Activated naive CD4-positive, alpha-beta T cell treated with anti-CD3 and anti-CD28 coated beads, Interleukin-2, amount 50 U/mL, for 24 hours (primary cell): ENCODE measurements around the gene SMIM32.

ENCODE experiments used
- H3K27ac Mint-ChIP-seq: one replicate; pipeline ENCODE4 v1.8.0; 2021; ENCODE audit warnings: mild to moderate bottlenecking, mixed read lengths
- H3K27me3 Mint-ChIP-seq: one replicate; pipeline ENCODE4 v1.8.0; 2021; ENCODE audit warnings: mixed read lengths
- H3K36me3 Mint-ChIP-seq: one replicate; pipeline ENCODE4 v1.8.0; 2021; ENCODE audit warnings: mixed read lengths
- H3K4me1 Mint-ChIP-seq: one replicate; pipeline ENCODE4 v1.8.0; 2021; ENCODE audit warnings: mixed read lengths
- H3K4me3 Mint-ChIP-seq: one replicate; pipeline ENCODE4 v1.8.0; 2021; ENCODE audit warnings: mild to moderate bottlenecking, mixed read lengths
- H3K9me3 Mint-ChIP-seq: one replicate; pipeline ENCODE4 v1.8.0; 2021; ENCODE audit warnings: mixed read lengths

The SMIM32 gene

DNA sequence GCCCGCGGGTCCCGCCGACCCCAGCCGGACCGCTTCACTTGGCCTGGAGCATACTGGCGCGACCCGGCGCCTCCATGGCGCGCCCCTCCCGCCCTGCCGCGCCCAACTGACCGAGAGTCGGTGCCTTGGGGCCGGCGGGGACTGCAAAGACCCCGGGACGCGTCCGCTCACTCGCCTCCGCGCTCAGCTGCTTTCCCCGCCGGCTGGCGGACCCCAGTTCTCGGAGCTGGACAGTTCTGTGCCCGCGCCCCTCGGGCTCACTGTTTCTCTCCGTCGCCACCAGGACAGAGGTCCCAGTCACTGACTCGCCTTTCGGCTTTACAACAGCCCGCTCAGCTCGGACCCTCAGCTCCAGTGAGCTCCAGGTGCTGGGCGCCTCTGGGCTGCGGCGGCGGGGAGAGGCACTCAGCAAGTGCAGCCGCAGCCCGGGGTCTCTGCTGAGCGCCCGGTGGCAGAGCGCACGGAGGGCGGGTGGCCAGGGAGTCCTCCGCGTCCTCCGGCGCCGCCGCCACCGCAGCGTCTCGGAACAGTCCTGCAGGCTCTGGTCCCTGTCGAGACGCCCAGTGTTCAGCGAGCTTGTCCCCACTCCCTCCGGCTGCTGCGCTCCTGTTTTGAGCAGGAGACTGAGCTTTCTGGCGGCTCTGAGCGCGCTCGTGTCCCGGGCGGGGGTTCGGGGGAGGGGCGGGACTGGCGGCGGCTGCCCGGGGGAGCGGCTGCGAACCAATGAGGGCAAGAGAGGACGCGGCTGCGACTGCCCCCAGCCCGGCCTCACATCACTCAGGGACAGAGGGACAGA is at the start of gene SMIM32:
Gene SMIM32, minus strand, starts transcription at position 637 of the 796 bp plus-strand sequence. CDS start 638 bp downstream, outside the sequence.
- Mint-ChIP-seq H3K27me3 (peaks cover 23% of the 10 kb centered on the region), H3K27ac (no peak within 1 kb of the TSS), H3K4me1 (no peaks in the 10 kb centered on the region), H3K4me3 (no peak within 1 kb of the TSS), H3K36me3 (no peaks in the 10 kb centered on the region), H3K9me3 (no peaks in the 10 kb centered on the region)

DNA sequence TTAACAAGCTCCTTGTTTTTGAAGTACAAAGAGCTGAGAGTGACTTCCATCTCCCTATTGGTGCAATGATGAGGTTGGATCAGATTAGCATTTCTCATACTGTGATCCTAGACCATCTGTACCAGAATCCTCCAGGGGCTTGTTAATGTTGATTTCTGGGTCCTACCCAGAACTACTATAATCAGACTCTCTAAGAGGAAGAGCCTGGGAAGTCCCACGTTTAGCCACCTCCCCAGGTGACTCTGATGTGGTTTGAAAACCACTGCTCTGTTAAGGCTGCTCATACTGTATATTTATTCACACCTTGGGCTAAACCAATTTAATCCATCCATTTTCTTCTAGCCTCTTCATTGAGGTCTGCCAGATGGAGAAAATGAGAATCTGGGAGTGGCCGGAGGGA is 49.6 kb upstream of the SMIM32 start:
- Mint-ChIP-seq H3K36me3 (no peaks in the 10 kb centered on the region), H3K9me3 (peaks cover 8% of the 10 kb centered on the region), H3K27ac (no peak overlapping the region), H3K4me1 (no peaks in the 10 kb centered on the region), H3K4me3 (no peak overlapping the region), H3K27me3 (peaks cover 5% of the 10 kb centered on the region)

DNA sequence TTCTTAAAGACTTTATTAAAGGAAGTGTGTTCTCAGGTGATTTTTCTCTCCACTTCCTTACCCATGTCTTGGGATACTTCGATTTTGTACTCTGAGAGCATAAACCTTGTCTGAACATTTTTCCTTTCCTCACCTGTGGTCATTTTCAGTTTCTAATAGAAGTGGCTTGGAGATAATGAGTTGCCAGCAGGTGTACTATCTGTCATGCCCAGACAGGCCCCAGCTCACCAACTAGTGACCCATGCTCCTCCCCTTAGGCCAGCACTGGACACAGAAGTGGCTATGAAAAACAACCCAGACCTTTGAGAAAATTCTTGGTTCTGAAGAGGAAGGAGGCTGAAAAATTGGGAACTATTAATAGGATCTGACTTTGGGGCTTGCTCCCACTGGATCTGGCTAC is 49.2 kb upstream of the SMIM32 start:
- H3K4me3 Mint-ChIP-seq = no peak overlapping the region
- H3K9me3 Mint-ChIP-seq = peaks cover 8% of the 10 kb centered on the region
- no peaks in the 10 kb centered on the region for H3K4me1 Mint-ChIP-seq
- no peaks in the 10 kb centered on the region for H3K36me3 Mint-ChIP-seq
- H3K27ac Mint-ChIP-seq = no peak overlapping the region
- peaks cover 5% of the 10 kb centered on the region for H3K27me3 Mint-ChIP-seq

DNA sequence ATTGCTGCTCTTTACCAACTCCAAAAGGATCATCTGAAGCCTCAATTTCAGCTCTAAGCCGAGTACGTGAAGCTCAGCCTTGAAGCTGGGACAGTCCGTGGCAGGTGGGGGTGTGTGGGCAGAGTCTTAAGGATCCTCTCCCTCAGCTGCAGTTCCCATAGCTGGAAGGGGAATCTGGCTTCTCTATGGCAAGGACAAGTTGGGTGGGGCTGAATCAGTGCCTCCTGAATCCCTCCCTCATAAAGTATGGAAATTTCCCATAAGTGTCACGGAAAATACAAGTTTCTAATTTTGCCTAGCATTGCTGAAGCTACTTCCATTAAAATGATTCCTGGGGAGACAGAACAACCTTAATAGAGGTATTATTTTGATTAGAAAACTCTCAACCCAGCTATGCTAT is 47.9 kb upstream of the SMIM32 start:
- no peaks in the 10 kb centered on the region for H3K4me1 Mint-ChIP-seq
- no peaks in the 10 kb centered on the region for H3K36me3 Mint-ChIP-seq
- H3K9me3 Mint-ChIP-seq = peaks cover 8% of the 10 kb centered on the region
- H3K27ac Mint-ChIP-seq = no peak overlapping the region
- peaks cover 5% of the 10 kb centered on the region for H3K27me3 Mint-ChIP-seq
- no peak overlapping the region for H3K4me3 Mint-ChIP-seq

DNA sequence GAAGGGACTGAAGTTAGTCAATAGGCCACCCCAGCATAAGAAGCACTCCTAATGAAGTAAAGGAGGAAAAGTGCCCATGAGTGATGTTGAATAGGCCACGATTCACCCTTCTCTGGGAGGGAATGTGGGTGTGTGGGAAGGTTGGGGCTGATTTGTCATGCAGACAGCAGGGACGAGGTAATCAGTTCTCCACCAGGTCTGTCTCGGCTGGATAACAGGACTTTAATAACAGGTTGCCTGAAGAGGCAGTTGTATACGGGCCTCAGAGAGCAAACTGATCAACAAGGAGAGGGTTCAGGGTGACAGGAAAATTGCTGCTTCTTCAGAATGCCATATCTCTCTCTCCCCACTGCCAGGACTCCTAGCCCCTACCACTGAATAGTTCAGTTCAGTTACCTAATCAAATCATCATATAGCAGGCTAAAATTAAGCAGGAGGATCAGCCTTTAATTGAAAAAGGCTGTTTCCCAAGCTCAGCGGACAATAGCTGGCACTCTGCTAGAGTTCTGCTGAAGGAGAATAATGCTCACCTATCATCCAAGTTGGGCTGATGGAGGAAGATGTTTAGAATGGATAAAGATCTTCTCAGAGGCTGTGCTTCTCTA is 43.6 kb upstream of the SMIM32 start:
- peaks cover 5% of the 10 kb centered on the region for H3K27me3 Mint-ChIP-seq
- H3K36me3 Mint-ChIP-seq = no peaks in the 10 kb centered on the region
- no peak overlapping the region for H3K27ac Mint-ChIP-seq
- H3K9me3 Mint-ChIP-seq = peaks cover 8% of the 10 kb centered on the region
- no peak overlapping the region for H3K4me3 Mint-ChIP-seq
- H3K4me1 Mint-ChIP-seq = no peaks in the 10 kb centered on the region

DNA sequence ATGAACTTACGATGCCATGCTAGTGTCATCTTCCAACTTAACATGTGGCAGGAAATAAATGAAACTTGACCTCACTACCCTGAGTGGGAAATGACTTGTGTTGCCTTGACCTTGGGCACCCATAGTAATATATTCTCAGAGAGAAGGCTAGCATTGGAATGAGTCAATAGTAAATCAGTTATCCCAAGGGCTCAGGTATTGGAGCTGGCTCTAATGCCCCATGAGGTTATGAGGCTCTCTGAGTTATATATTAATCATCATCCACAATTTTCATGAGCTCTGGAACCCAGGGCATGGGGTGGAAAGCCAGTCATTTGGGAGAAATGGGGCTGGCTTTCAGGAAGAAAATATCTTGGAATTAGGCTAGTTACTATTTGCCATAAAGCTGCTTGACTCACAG is 42.4 kb upstream of the SMIM32 start:
- peaks cover 5% of the 10 kb centered on the region for H3K27me3 Mint-ChIP-seq
- H3K27ac Mint-ChIP-seq = no peak overlapping the region
- no peaks in the 10 kb centered on the region for H3K36me3 Mint-ChIP-seq
- no peaks in the 10 kb centered on the region for H3K4me1 Mint-ChIP-seq
- no peak overlapping the region for H3K4me3 Mint-ChIP-seq
- peaks cover 8% of the 10 kb centered on the region for H3K9me3 Mint-ChIP-seq

DNA sequence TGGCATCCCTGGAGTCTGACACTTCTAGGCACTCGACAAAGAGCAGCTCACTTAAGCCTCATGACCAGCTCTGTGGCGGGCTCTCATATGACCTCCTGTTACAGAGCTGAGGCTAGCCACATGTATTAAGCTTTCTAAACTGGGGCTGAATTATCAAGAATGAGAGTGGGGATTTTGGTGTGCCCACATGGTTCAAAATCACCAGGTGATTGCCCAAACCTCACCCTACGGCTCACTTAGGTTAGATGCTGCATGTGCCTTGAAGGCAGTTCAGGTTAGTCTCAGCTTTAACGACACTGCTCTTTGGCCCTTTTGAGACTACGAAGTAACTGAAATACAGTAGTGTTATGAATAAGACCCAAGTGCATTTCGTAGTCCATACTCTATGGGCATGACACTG is 39.4 kb upstream of the SMIM32 start:
- Mint-ChIP-seq H3K36me3 (no peaks in the 10 kb centered on the region), H3K4me3 (no peak overlapping the region), H3K9me3 (no peaks in the 10 kb centered on the region), H3K27ac (no peak overlapping the region), H3K4me1 (no peaks in the 10 kb centered on the region), H3K27me3 (peaks cover 2% of the 10 kb centered on the region)

DNA sequence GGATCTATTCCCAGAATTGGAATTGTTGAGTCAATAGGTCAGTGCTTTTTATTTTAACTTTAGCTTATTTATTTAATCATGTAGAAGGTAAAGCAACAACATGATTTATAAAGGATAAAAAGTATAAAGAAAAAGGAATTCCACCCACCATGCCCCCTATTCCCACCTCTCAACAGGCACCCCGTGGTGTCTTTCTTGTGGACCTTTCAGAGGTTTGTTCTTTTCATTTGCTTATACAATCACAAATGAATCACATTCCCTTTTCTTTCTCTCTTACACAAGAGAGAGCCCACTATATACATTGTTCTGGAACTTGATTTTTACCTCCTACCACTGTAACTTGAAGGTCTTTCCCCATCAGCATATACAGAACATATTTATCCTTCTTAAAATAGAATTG is 37.2 kb upstream of the SMIM32 start:
- Mint-ChIP-seq H3K36me3 (no peaks in the 10 kb centered on the region), H3K4me1 (no peaks in the 10 kb centered on the region), H3K9me3 (no peaks in the 10 kb centered on the region), H3K4me3 (no peak overlapping the region), H3K27ac (no peak overlapping the region), H3K27me3 (peaks cover 2% of the 10 kb centered on the region)

DNA sequence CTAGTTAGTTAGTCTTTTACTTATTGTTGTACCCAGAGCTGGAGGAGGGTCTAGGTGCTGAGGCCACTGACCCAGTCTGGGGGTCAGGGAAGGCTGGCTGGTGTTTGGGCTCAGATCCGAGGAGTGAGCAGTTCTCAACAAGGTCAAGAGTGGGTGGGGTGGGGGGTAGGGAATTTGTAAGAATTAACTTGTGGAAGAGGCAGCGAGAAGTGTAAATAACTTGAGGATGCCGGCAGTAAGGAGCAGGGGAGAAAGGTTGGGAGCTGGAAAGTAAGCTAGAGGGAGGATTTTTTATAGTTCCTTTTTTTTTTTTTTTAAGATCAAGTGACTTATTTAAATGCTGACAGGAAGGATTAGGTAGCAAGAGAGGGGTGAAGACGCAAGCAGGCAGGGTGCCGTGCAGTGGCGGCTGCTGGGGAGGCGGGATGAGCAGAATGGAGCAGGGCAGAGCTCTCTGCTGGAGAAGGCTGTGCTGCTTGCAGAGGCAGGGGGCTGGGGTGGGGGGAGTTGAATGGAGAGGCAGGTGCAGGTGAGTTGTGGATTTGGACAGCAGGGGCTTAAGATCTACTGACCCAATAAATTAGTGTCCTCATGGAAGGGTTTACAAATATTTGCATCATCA is 35.3 kb upstream of the SMIM32 start:
- Mint-ChIP-seq H3K9me3 (no peaks in the 10 kb centered on the region), H3K36me3 (no peaks in the 10 kb centered on the region), H3K27me3 (peaks cover 2% of the 10 kb centered on the region), H3K4me1 (no peaks in the 10 kb centered on the region), H3K4me3 (no peak overlapping the region), H3K27ac (no peak overlapping the region)

DNA sequence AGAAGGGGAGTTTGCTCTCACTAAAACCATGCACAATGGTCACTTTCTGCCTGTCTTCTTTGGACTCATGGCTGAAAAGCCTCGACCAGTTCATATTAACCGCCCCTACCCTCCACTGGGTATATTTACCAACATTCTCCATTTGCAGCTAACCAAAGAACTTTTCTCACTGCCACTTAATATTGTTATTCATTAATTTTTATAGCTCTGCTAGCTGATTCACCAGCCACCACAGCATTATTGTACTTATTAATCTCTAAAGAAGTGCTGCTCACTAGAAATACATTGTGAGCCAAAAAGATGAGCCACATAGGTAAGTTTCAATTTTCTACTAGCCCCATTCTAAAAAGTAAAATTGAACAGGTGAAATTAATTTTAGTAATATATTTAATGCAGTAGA is 33.4 kb upstream of the SMIM32 start:
- no peak overlapping the region for H3K27ac Mint-ChIP-seq

DNA sequence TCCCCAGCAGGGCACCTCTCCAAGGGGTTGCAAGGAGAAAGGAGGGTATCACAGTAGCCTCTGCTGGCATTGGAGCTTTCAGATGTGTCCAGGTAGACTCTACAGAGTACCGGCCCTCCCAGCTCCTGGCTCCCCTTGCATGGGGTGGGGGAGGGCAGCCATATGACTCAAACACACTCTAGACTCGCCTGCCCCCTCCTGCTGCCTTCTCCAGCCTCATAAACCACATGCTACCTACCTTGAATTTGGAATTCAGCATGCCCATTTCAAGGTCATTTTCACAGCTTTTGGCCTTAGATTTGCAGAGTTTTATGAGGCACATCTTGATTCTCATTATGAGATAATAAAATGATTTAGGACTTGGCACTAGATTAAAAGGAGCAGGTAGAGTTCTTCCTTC is 32.8 kb upstream of the SMIM32 start:
- Mint-ChIP-seq H3K9me3 (peaks cover 6% of the 10 kb centered on the region), H3K27ac (no peak overlapping the region), H3K36me3 (no peaks in the 10 kb centered on the region), H3K4me1 (no peaks in the 10 kb centered on the region), H3K27me3 (peaks cover 2% of the 10 kb centered on the region), H3K4me3 (no peak overlapping the region)

More for the DNA sequence above, 33.4 kb upstream of the SMIM32 start:
- Mint-ChIP-seq H3K36me3 (no peaks in the 10 kb centered on the region), H3K4me3 (no peak overlapping the region), H3K4me1 (no peaks in the 10 kb centered on the region), H3K27me3 (peaks cover 2% of the 10 kb centered on the region), H3K9me3 (peaks cover 2% of the 10 kb centered on the region)

DNA sequence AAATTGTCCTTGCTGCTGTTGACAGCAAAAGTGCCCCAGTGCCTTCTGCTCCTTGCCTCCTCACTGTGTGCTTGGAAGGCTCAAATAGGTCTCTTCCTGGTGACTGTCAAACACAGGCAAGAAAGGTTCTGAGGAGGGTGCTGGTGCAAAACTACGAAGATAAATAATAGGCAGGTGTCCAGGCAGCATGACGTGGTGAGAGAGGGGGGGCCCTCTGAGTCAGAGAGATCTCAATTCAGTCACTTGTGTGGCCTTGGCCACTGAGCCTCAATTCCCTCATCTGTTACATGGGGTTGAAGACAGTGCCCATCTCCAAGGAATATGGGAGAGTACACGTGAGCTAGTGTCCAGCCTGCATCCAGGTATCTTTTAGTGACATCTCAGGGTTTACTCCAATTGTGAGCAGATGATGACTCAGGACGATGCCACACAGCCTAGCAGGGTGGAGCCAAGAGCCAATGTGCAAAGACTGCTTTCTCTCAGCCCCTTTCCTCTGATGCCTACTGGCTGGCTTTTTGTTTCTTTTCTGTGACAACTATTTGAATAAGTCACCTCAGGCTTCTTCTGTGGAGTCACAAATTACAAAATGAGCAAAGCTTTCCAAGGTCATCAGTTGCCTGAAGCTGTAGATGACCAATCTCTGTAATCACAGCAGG is 29.7 kb upstream of the SMIM32 start:
- no peaks in the 10 kb centered on the region for H3K4me1 Mint-ChIP-seq
- no peak overlapping the region for H3K4me3 Mint-ChIP-seq
- H3K27ac Mint-ChIP-seq = no peak overlapping the region
- H3K27me3 Mint-ChIP-seq = no peaks in the 10 kb centered on the region
- peaks cover 6% of the 10 kb centered on the region for H3K9me3 Mint-ChIP-seq
- no peaks in the 10 kb centered on the region for H3K36me3 Mint-ChIP-seq

DNA sequence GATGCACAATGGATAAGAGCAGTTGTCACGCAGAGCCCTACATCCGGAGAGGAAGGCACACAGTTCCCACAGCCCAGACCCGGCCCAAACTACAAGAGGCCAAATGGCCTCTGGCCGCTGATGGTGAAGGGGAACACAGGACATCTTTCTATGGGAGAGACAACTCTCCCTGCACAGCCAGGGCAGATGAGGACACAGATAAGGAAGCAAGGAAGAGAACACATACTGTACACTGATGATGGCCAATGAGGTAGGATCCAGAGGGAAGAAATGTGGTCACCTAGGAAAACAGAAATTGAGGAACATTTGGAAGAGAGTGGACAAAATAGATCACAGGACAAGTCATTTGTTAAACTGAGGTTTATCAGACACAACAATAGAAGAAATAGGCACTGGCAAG is 28.4 kb upstream of the SMIM32 start:
- Mint-ChIP-seq H3K4me3 (no peak overlapping the region), H3K36me3 (no peaks in the 10 kb centered on the region), H3K27ac (no peak overlapping the region), H3K9me3 (peaks cover 6% of the 10 kb centered on the region), H3K27me3 (no peaks in the 10 kb centered on the region), H3K4me1 (no peaks in the 10 kb centered on the region)

DNA sequence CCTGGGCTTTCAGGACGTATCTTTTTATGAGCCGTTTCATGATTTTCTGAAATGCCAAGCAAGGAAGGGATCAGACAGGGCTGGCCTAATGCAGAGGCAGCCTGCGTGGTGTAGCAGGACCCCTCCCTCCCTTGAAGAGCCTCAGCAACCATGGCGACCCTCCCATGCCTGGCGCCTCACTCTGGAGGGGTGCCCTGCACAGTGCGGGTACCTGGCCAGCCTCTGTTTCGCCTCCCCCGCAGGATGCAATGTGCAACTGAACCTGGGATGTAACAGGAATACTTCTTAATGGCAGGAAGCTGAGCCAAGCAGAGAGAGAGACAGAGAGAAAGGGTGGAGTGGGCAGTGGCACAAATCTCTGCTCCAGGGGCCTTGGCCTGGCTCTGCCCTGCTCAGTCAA is 23.3 kb upstream of the SMIM32 start:
- no peak overlapping the region for H3K27ac Mint-ChIP-seq

DNA sequence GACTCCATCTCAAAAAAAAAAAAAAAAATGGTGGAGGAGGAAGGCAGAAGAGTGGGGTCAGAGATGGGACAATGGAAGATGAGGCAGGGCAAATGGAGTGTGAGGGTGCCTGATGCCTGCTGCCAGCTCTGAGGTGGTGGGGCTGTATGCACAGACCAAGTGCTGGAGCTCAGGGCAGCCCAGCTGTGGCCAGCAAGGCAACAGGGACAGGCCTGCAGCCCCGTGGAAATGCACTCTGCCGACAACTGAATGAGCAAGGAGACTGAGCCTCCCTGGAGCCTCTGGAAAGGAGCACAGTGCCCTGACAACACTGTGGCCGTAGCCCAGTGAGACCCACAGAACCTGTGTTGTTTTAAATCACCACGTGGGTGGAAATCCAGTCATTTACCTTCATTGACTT is 22.9 kb upstream of the SMIM32 start:
- Mint-ChIP-seq H3K4me1 (no peaks in the 10 kb centered on the region), H3K4me3 (no peak overlapping the region), H3K27ac (no peak overlapping the region), H3K9me3 (no peaks in the 10 kb centered on the region), H3K27me3 (peaks cover 8% of the 10 kb centered on the region), H3K36me3 (no peaks in the 10 kb centered on the region)

More for the DNA sequence above, 23.3 kb upstream of the SMIM32 start:
- H3K9me3 Mint-ChIP-seq = peaks cover 2% of the 10 kb centered on the region
- H3K27me3 Mint-ChIP-seq = peaks cover 6% of the 10 kb centered on the region
- H3K36me3 Mint-ChIP-seq = no peaks in the 10 kb centered on the region
- H3K4me1 Mint-ChIP-seq = no peaks in the 10 kb centered on the region
- H3K4me3 Mint-ChIP-seq = no peak overlapping the region
